Adrenal gland (tissue), 5 donors: ENCODE results near the gene DISP2.

Experiments used
- POLR2A ChIP-seq, 2 donors: fragments of 450-650 bp; IDR thresholded peaks; one replicate each; pipeline ENCODE4 v1.6.1; 2017; ENCODE audit warnings: antibody characterized with exemption in 2 of 2, mild to moderate bottlenecking in 2 of 2, moderate library complexity in 1 of 2
- TF ChIP-seq, protein P1 (sequence below), 6 experiments: fragments of 450-650 bp in 4 of 6; fragments of 200-600 bp in 2 of 6; sonication (generic) in 1 of 6; IDR thresholded peaks; 1 replicate in 5 of 6; 2 replicates in 1 of 6; pipeline versions ENCODE4 v1.5.1 to v1.8.0; 2016 to 2021; ENCODE audit warnings: antibody characterized with exemption in 6 of 6, mild to moderate bottlenecking in 2 of 6, moderate library complexity in 1 of 6
- donor health status: DM: no; HTN: no; CAD: no.

- no peak for TF ChIP-seq POLR2A (IDR thresholded peaks at IDR 0.05)
- TF ChIP-seq, protein P1, sequence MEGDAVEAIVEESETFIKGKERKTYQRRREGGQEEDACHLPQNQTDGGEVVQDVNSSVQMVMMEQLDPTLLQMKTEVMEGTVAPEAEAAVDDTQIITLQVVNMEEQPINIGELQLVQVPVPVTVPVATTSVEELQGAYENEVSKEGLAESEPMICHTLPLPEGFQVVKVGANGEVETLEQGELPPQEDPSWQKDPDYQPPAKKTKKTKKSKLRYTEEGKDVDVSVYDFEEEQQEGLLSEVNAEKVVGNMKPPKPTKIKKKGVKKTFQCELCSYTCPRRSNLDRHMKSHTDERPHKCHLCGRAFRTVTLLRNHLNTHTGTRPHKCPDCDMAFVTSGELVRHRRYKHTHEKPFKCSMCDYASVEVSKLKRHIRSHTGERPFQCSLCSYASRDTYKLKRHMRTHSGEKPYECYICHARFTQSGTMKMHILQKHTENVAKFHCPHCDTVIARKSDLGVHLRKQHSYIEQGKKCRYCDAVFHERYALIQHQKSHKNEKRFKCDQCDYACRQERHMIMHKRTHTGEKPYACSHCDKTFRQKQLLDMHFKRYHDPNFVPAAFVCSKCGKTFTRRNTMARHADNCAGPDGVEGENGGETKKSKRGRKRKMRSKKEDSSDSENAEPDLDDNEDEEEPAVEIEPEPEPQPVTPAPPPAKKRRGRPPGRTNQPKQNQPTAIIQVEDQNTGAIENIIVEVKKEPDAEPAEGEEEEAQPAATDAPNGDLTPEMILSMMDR (IDR thresholded peaks at IDR 0.05) = no peak
These were observed 33.8 kb upstream of the DISP2 start for GRCh38 chr15:40323953-40324937.
